ENCODE measurements around the gene KCNQ1. TPM values are rescaled to one million over a fixed set of nuclear protein-coding genes. Genes with fewer than 3 reads are reported as not detected.

The KCNQ1 gene
- total RNA-seq, 1 experiment from 2014 or later, result 2.5 TPM

- TF ChIP-seq, protein P1, sequence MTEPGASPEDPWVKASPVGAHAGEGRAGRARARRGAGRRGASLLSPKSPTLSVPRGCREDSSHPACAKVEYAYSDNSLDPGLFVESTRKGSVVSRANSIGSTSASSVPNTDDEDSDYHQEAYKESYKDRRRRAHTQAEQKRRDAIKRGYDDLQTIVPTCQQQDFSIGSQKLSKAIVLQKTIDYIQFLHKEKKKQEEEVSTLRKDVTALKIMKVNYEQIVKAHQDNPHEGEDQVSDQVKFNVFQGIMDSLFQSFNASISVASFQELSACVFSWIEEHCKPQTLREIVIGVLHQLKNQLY (CRISPR knock-in tag; IDR thresholded peaks at IDR 0.05), result peak; percentile 67; the same call in 1 of the 2 replicates
- no peak for TF ChIP-seq GRHL2 (CRISPR knock-in tag; IDR thresholded peaks at IDR 0.05; ENCODE audit: insufficient replicate concordance, severe bottlenecking)
- TF ChIP-seq ETV6 (CRISPR knock-in tag; IDR thresholded peaks at IDR 0.05), result peak; percentile 90
- TF ChIP-seq, protein P2, sequence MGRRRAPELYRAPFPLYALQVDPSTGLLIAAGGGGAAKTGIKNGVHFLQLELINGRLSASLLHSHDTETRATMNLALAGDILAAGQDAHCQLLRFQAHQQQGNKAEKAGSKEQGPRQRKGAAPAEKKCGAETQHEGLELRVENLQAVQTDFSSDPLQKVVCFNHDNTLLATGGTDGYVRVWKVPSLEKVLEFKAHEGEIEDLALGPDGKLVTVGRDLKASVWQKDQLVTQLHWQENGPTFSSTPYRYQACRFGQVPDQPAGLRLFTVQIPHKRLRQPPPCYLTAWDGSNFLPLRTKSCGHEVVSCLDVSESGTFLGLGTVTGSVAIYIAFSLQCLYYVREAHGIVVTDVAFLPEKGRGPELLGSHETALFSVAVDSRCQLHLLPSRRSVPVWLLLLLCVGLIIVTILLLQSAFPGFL (CRISPR knock-in tag; IDR thresholded peaks at IDR 0.05; ENCODE audit: borderline replicate concordance), result no peak
- peak; percentile 72 for TF ChIP-seq PRRX2 (CRISPR knock-in tag; IDR thresholded peaks at IDR 0.05)
- TF ChIP-seq ZMAT4 (CRISPR knock-in tag; IDR thresholded peaks at IDR 0.05), result no peak
- TF ChIP-seq, protein P3, sequence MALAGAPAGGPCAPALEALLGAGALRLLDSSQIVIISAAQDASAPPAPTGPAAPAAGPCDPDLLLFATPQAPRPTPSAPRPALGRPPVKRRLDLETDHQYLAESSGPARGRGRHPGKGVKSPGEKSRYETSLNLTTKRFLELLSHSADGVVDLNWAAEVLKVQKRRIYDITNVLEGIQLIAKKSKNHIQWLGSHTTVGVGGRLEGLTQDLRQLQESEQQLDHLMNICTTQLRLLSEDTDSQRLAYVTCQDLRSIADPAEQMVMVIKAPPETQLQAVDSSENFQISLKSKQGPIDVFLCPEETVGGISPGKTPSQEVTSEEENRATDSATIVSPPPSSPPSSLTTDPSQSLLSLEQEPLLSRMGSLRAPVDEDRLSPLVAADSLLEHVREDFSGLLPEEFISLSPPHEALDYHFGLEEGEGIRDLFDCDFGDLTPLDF (CRISPR knock-in tag; IDR thresholded peaks at IDR 0.05), result no peak
- no peak for TF ChIP-seq ZNF317 (CRISPR knock-in tag; IDR thresholded peaks at IDR 0.05; ENCODE audit: borderline replicate concordance, low read depth)
- TF ChIP-seq, protein P4, sequence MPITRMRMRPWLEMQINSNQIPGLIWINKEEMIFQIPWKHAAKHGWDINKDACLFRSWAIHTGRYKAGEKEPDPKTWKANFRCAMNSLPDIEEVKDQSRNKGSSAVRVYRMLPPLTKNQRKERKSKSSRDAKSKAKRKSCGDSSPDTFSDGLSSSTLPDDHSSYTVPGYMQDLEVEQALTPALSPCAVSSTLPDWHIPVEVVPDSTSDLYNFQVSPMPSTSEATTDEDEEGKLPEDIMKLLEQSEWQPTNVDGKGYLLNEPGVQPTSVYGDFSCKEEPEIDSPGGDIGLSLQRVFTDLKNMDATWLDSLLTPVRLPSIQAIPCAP (CRISPR knock-in tag; IDR thresholded peaks at IDR 0.05), result no peak; the same call in 1 of the 2 replicates
- TF ChIP-seq, protein P5, sequence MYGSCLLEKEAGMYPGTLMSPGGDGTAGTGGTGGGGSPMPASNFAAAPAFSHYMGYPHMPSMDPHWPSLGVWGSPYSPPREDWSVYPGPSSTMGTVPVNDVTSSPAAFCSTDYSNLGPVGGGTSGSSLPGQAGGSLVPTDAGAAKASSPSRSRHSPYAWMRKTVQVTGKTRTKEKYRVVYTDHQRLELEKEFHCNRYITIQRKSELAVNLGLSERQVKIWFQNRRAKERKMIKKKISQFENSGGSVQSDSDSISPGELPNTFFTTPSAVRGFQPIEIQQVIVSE (CRISPR knock-in tag; IDR thresholded peaks at IDR 0.05; ENCODE audit: borderline replicate concordance), result no peak
- no peak for TF ChIP-seq RELA (CRISPR knock-in tag; IDR thresholded peaks at IDR 0.05; ENCODE audit: borderline replicate concordance)
- TF ChIP-seq ZNF263 (CRISPR knock-in tag; IDR thresholded peaks at IDR 0.05; ENCODE audit: low read depth), result no peak
- TF ChIP-seq CREM (CRISPR knock-in tag; IDR thresholded peaks at IDR 0.05), result peak; percentile 94
- TF ChIP-seq CREB1 (CRISPR knock-in tag; IDR thresholded peaks at IDR 0.05), result peak; percentile 85
Measured at GRCh38 chr11:2400069-2400761, 44.6 kb upstream of the KCNQ1 start, which contains the start of gene TSSC4 (continued).

GRCh38 chr11:2400762-2401435 is 43.9 kb upstream of the KCNQ1 start:
- CTCF ChIA-PET, result interaction anchor here (0.6 to 7.7 kb wide), 22 partner anchors 8 to 568 kb away, joined by 3 to 81 read pairs (median 4); partner anchors contain the start of gene CD81
- no peak for ATAC-seq
- Mint-ChIP-seq H3K9me3 (no peaks in the 10 kb centered on the region), H3K36me3 (peaks cover 15% of the 10 kb centered on the region), H3K4me1 (peaks cover 5% of the 10 kb centered on the region; the same call in 1 of the 2 replicates), H3K27me3 (ENCODE audit: low read depth) (no peaks in the 10 kb centered on the region), H3K4me3 (peak overlapping the region; percentile 83), H3K27ac (no peak overlapping the region)
- TF ChIP-seq TEAD1 (CRISPR knock-in tag; IDR thresholded peaks at IDR 0.05) (no peak), GTF2I (CRISPR knock-in tag; conservative IDR thresholded peaks at IDR 0.05) (no peak), RELA (CRISPR knock-in tag; IDR thresholded peaks at IDR 0.05; ENCODE audit: borderline replicate concordance) (0 out of 2 replicates have a peak, but pooled peaks have one; percentile 40), HMGXB4 (CRISPR knock-in tag; IDR thresholded peaks at IDR 0.05) (no peak)
- POLR2A ChIA-PET, result interaction anchor here (0.6 to 2.3 kb wide), 10 partner anchors 10 to 509 kb away, joined by 3 to 7 read pairs (median 4); no protein-coding TSS in a partner anchor
- DNase-seq (ENCODE audit: low spot score), result no peak

Data from WTC11 (cell line).